K562 (cell line): ENCODE measurements around the gene C1RL. TPM values are rescaled to one million over a fixed set of nuclear protein-coding genes. Genes with fewer than 3 reads are reported as not detected.
A peak's percentile ranks its signal among the peaks of the same experiment; 100 is the strongest.

Source experiments
- ARID1B ChIP-seq: fragments of 450-650 bp; IDR thresholded peaks from 2 replicates; pipeline ENCODE4 v1.6.1; 2016; ENCODE audit warnings: antibody characterized with exemption, mild to moderate bottlenecking, inconsistent platforms
- COPS2 ChIP-seq: fragments of 450-650 bp; conservative IDR thresholded peaks from 2 replicates; pipeline ENCODE4 v1.6.1; 2016; ENCODE audit warnings: mild to moderate bottlenecking, moderate library complexity
- NFIC ChIP-seq: fragments of 450-650 bp; IDR thresholded peaks from 2 replicates; pipeline ENCODE4 v1.6.1; 2017; ENCODE audit warnings: mild to moderate bottlenecking, inconsistent platforms
- PHF8 ChIP-seq: fragments of 200-600 bp; sonication (generic); IDR thresholded peaks from 2 replicates; pipeline ENCODE4 v1.6.1; 2012; ENCODE audit warnings: mixed run types, mild to moderate bottlenecking, inconsistent platforms, low read length, moderate library complexity, borderline replicate concordance
- RAD21 ChIP-seq, 2 experiments: fragments of 250-450 bp in 1 of 2; fragments of 450-650 bp in 1 of 2; sonication (Bioruptor Pico) in 1 of 2; formaldehyde crosslinking in 1 of 2; IDR thresholded peaks in 1 of 2; conservative IDR thresholded peaks in 1 of 2; 2 replicates each; pipeline versions ENCODE4 v1.4.0 to v1.8.0; 2020 to 2022; ENCODE audit warnings: mild to moderate bottlenecking in 2 of 2, moderate library complexity in 1 of 2
- SP2 ChIP-seq: IDR thresholded peaks from 2 replicates; pipeline ENCODE4 v1.6.1; 2011; ENCODE audit warnings: mild to moderate bottlenecking, low read depth, low read length, moderate library complexity; ENCODE audit not compliant: poor library complexity, severe bottlenecking; ENCODE audit errors: extremely low read depth
- STAT5A ChIP-seq: IDR thresholded peaks from 2 replicates; pipeline ENCODE4 v1.6.1; 2012; ENCODE audit warnings: low read length, inconsistent platforms, borderline replicate concordance
- polyA plus RNA-seq, 8 experiments: library from polyadenylated mRNA; depleted of rRNA in 4 of 8; stranded (reverse) in 5 of 8; unstranded in 3 of 8; fragments of >200 nt; fragmentation: Nextera tagmentation in 2 of 8; fragmentation: Illumina TruSeq in 1 of 8; extraction: Ambion mirVana in 2 of 8; extraction: Trizol in 1 of 8; gene quantifications; 2 replicates each; pipeline versions ENCODE4 v1.2.1 to v1.2.3, GENCODE V29; 2011 to 2014; ENCODE audit warnings: inconsistent platforms in 1 of 8, missing spikeins in 1 of 8
- total RNA-seq, 7 experiments: library from RNA; depleted of rRNA in 6 of 7; stranded (reverse); fragments of >200 nt in 6 of 7; fragmentation: Illumina TruSeq in 2 of 7; extraction: Trizol in 2 of 7; gene quantifications; 2 replicates each; pipeline versions ENCODE4 v1.2.1 to v1.2.3, GENCODE V29; 2011 to 2021; ENCODE audit warnings: low replicate concordance in 1 of 7
- TF ChIP-seq, protein P1 (sequence below), 3 experiments: IDR thresholded peaks in 2 of 3; conservative IDR thresholded peaks in 1 of 3; 2 replicates each; pipeline ENCODE4 v1.5.1; 2011 to 2012; ENCODE audit warnings: low read length in 3 of 3, mild to moderate bottlenecking in 3 of 3, control low read depth in 2 of 3, improper control_type of control experiment in 1 of 3, inconsistent platforms in 1 of 3, low read depth in 1 of 3, mixed read lengths in 1 of 3, moderate library complexity in 1 of 3; ENCODE audit not compliant: insufficient read depth in 2 of 3
- TF ChIP-seq, protein P2 (sequence below): fragments of 250-450 bp; sonication (Bioruptor Pico); IDR thresholded peaks from 2 replicates; pipeline ENCODE4 v1.4.0; 2020; ENCODE audit warnings: mild to moderate bottlenecking
- TF ChIP-seq, protein P3 (sequence below): fragments of 450-650 bp; IDR thresholded peaks from 2 replicates; pipeline ENCODE4 v1.6.1; 2017; ENCODE audit warnings: antibody characterized with exemption, mild to moderate bottlenecking
- TF ChIP-seq, protein P4 (sequence below), 2 experiments: fragments of 450-650 bp in 1 of 2; IDR thresholded peaks; 2 replicates each; pipeline ENCODE4 v1.6.1; 2011 to 2017; ENCODE audit warnings: low read depth in 2 of 2, antibody characterized with exemption in 1 of 2, borderline replicate concordance in 1 of 2, low read length in 1 of 2, mild to moderate bottlenecking in 1 of 2, mixed read lengths in 1 of 2; ENCODE audit not compliant: control insufficient read depth in 1 of 2

Gene C1RL
- total and polyA plus RNA-seq, 9 of the 15 experiments (the other 6 are each of a cell fraction or from before 2014, with no cell fraction given): 1.4 to 10.7 (median 8.0) TPM

DNA sequence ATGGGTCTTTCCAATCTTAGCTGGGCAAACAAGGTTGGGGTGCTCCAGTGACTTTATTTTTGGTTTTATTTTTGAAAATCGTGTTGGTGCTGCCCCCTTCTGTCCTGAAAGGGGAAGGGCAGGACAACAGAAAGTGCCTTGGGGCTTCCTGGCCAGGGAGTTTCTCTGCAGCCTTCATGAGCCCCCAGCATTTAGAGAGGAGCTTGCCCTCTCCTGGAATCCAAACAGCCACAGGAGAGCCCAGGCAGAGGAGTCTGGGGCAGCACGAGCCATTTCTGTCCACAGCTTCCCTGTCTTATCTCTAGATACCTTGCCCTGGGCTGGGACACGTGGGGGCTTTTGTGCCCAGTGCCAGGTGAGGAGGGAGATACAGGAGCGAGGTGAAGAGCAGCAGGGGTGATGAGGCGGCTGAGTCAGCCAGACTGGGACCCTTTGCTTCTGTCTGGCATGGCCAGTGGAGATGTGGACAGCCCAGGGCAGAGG, 4.4 kb upstream of the C1RL start (continued):
- TF ChIP-seq RAD21 (CRISPR knock-in tag; conservative IDR thresholded peaks at IDR 0.05 in 1 of 2, IDR thresholded peaks at IDR 0.05 in 1 of 2): peak; percentile 49 to 55
- TF ChIP-seq, protein P1, sequence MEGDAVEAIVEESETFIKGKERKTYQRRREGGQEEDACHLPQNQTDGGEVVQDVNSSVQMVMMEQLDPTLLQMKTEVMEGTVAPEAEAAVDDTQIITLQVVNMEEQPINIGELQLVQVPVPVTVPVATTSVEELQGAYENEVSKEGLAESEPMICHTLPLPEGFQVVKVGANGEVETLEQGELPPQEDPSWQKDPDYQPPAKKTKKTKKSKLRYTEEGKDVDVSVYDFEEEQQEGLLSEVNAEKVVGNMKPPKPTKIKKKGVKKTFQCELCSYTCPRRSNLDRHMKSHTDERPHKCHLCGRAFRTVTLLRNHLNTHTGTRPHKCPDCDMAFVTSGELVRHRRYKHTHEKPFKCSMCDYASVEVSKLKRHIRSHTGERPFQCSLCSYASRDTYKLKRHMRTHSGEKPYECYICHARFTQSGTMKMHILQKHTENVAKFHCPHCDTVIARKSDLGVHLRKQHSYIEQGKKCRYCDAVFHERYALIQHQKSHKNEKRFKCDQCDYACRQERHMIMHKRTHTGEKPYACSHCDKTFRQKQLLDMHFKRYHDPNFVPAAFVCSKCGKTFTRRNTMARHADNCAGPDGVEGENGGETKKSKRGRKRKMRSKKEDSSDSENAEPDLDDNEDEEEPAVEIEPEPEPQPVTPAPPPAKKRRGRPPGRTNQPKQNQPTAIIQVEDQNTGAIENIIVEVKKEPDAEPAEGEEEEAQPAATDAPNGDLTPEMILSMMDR (IDR thresholded peaks at IDR 0.05 in 2 of 3, conservative IDR thresholded peaks at IDR 0.05 in 1 of 3; ENCODE audit: insufficient read depth in 2 of 3, low read depth in 1 of 3, low read length in 3 of 3): peak; percentile 63 to 77 (median 66)
- no peak for TF ChIP-seq COPS2
- no peak for TF ChIP-seq ARID1B
- no peak for TF ChIP-seq SP2
- TF ChIP-seq, protein P2, sequence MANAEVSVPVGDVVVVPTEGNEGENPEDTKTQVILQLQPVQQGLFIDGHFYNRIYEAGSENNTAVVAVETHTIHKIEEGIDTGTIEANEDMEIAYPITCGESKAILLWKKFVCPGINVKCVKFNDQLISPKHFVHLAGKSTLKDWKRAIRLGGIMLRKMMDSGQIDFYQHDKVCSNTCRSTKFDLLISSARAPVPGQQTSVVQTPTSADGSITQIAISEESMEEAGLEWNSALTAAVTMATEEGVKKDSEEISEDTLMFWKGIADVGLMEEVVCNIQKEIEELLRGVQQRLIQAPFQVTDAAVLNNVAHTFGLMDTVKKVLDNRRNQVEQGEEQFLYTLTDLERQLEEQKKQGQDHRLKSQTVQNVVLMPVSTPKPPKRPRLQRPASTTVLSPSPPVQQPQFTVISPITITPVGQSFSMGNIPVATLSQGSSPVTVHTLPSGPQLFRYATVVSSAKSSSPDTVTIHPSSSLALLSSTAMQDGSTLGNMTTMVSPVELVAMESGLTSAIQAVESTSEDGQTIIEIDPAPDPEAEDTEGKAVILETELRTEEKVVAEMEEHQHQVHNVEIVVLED (CRISPR knock-in tag): no peak
- TF ChIP-seq PHF8: no peak
- TF ChIP-seq, protein P3, sequence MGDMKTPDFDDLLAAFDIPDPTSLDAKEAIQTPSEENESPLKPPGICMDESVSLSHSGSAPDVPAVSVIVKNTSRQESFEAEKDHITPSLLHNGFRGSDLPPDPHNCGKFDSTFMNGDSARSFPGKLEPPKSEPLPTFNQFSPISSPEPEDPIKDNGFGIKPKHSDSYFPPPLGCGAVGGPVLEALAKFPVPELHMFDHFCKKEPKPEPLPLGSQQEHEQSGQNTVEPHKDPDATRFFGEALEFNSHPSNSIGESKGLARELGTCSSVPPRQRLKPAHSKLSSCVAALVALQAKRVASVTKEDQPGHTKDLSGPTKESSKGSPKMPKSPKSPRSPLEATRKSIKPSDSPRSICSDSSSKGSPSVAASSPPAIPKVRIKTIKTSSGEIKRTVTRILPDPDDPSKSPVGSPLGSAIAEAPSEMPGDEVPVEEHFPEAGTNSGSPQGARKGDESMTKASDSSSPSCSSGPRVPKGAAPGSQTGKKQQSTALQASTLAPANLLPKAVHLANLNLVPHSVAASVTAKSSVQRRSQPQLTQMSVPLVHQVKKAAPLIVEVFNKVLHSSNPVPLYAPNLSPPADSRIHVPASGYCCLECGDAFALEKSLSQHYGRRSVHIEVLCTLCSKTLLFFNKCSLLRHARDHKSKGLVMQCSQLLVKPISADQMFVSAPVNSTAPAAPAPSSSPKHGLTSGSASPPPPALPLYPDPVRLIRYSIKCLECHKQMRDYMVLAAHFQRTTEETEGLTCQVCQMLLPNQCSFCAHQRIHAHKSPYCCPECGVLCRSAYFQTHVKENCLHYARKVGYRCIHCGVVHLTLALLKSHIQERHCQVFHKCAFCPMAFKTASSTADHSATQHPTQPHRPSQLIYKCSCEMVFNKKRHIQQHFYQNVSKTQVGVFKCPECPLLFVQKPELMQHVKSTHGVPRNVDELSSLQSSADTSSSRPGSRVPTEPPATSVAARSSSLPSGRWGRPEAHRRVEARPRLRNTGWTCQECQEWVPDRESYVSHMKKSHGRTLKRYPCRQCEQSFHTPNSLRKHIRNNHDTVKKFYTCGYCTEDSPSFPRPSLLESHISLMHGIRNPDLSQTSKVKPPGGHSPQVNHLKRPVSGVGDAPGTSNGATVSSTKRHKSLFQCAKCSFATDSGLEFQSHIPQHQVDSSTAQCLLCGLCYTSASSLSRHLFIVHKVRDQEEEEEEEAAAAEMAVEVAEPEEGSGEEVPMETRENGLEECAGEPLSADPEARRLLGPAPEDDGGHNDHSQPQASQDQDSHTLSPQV: 0 out of 2 replicates have a peak, but pooled peaks have one; percentile 22
- TF ChIP-seq STAT5A: no peak
- TF ChIP-seq, protein P4, sequence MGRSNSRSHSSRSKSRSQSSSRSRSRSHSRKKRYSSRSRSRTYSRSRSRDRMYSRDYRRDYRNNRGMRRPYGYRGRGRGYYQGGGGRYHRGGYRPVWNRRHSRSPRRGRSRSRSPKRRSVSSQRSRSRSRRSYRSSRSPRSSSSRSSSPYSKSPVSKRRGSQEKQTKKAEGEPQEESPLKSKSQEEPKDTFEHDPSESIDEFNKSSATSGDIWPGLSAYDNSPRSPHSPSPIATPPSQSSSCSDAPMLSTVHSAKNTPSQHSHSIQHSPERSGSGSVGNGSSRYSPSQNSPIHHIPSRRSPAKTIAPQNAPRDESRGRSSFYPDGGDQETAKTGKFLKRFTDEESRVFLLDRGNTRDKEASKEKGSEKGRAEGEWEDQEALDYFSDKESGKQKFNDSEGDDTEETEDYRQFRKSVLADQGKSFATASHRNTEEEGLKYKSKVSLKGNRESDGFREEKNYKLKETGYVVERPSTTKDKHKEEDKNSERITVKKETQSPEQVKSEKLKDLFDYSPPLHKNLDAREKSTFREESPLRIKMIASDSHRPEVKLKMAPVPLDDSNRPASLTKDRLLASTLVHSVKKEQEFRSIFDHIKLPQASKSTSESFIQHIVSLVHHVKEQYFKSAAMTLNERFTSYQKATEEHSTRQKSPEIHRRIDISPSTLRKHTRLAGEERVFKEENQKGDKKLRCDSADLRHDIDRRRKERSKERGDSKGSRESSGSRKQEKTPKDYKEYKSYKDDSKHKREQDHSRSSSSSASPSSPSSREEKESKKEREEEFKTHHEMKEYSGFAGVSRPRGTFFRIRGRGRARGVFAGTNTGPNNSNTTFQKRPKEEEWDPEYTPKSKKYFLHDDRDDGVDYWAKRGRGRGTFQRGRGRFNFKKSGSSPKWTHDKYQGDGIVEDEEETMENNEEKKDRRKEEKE (IDR thresholded peaks at IDR 0.05; ENCODE audit: borderline replicate concordance in 1 of 2, control insufficient read depth in 1 of 2, low read depth in 2 of 2, low read length in 1 of 2): no peak
- TF ChIP-seq NFIC: no peak
